DND-41 (cell line): ENCODE data around the gene B4GALNT1.

Experiments used
- EZH2 ChIP-seq: IDR thresholded peaks from 3 replicates; pipeline ENCODE4 v1.6.1; 2012; ENCODE audit warnings: borderline replicate concordance, low read depth, mild to moderate bottlenecking, moderate library complexity, low read length, inconsistent platforms; ENCODE audit not compliant: severe bottlenecking
- TF ChIP-seq, protein P1 (sequence below): IDR thresholded peaks from 2 replicates; pipeline ENCODE4 v1.5.1; 2012; ENCODE audit warnings: borderline replicate concordance, low read length, moderate library complexity, mild to moderate bottlenecking; ENCODE audit not compliant: poor library complexity, severe bottlenecking; ENCODE audit errors: extremely low read depth

DNA sequence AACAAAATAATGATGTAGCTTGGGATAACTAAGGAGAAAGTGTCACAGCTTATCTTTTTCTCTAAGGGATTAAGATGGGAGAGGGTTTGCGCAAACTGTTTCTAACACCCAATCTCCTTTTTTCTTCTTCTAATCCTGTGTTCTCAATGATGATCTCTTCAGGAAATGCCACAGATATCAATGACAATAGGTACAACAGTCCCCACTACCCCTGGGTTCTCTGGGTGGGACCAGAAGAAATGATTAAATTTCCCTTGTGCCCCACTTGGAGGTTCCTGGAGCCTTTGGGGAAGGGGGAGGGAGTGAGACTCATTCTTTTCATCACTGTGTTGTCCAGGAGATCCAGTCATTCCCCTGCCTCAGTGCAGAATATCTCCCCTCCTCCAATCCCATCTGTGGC is 50.6 kb downstream of the B4GALNT1 start:
- TF ChIP-seq, protein P1, sequence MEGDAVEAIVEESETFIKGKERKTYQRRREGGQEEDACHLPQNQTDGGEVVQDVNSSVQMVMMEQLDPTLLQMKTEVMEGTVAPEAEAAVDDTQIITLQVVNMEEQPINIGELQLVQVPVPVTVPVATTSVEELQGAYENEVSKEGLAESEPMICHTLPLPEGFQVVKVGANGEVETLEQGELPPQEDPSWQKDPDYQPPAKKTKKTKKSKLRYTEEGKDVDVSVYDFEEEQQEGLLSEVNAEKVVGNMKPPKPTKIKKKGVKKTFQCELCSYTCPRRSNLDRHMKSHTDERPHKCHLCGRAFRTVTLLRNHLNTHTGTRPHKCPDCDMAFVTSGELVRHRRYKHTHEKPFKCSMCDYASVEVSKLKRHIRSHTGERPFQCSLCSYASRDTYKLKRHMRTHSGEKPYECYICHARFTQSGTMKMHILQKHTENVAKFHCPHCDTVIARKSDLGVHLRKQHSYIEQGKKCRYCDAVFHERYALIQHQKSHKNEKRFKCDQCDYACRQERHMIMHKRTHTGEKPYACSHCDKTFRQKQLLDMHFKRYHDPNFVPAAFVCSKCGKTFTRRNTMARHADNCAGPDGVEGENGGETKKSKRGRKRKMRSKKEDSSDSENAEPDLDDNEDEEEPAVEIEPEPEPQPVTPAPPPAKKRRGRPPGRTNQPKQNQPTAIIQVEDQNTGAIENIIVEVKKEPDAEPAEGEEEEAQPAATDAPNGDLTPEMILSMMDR, result no peak
- no peak for TF ChIP-seq EZH2
